Keratinocyte (primary cell): ENCODE data around the gene BRCA2.

Source experiments
- CTCF ChIP-seq, 3 experiments: IDR thresholded peaks in 1 of 3; conservative IDR thresholded peaks in 1 of 3; optimal IDR thresholded peaks in 1 of 3; 2 replicates in 2 of 3; 3 replicates in 1 of 3; pipeline versions ENCODE3 to v1.5.1; 2011; ENCODE audit warnings: low read length in 3 of 3, mild to moderate bottlenecking in 3 of 3, moderate library complexity in 2 of 3, control low read depth in 1 of 3, inconsistent platforms in 1 of 3; ENCODE audit not compliant: insufficient read depth in 2 of 3; ENCODE audit errors: extremely low read depth in 1 of 3
- EZH2 ChIP-seq: IDR thresholded peaks from one replicate; pipeline ENCODE4 v1.6.1; 2012; ENCODE audit warnings: inconsistent platforms, mild to moderate bottlenecking, low read length, moderate library complexity

GRCh38 chr13:32302461-32302860 is 12.8 kb upstream of the BRCA2 start:
- no peak for TF ChIP-seq CTCF (optimal IDR thresholded peaks at IDR 0.05 in 1 of 3, IDR thresholded peaks at IDR 0.05 in 1 of 3, conservative IDR thresholded peaks at IDR 0.05 in 1 of 3; ENCODE audit: extremely low read depth in 1 of 3, insufficient read depth in 2 of 3, low read length in 3 of 3)
- TF ChIP-seq EZH2, result no peak
